Activated naive CD8-positive, alpha-beta T cell treated with anti-CD3 and anti-CD28 coated beads for 36 hours (primary cell): ENCODE measurements around the gene FFAR3. TPM values are rescaled to one million over a fixed set of nuclear protein-coding genes. Genes with fewer than 3 reads are reported as not detected.

ENCODE experiments used
- DNase-seq: peaks from one replicate; pipeline ENCODE4 v3.0.0; 2021
- H3K27ac Mint-ChIP-seq: one replicate; pipeline ENCODE4 v1.8.0; 2022; ENCODE audit warnings: mild to moderate bottlenecking, moderate library complexity, mixed read lengths
- H3K27me3 Mint-ChIP-seq: one replicate; pipeline ENCODE4 v1.8.0; 2022; ENCODE audit warnings: mild to moderate bottlenecking, mixed read lengths
- H3K36me3 Mint-ChIP-seq: one replicate; pipeline ENCODE4 v1.8.0; 2021; ENCODE audit warnings: mild to moderate bottlenecking, mixed read lengths
- H3K4me1 Mint-ChIP-seq: one replicate; pipeline ENCODE4 v1.8.0; 2021; ENCODE audit warnings: mixed read lengths
- H3K4me3 Mint-ChIP-seq: one replicate; pipeline ENCODE4 v1.8.0; 2022; ENCODE audit warnings: mild to moderate bottlenecking, moderate library complexity, mixed read lengths
- H3K9me3 Mint-ChIP-seq: one replicate; pipeline ENCODE4 v1.8.0; 2022; ENCODE audit warnings: mixed read lengths
- total RNA-seq, 2 experiments: library from RNA; stranded (reverse); gene quantifications; one replicate each; pipeline ENCODE4 v1.2.3, GENCODE V29; 2021

The FFAR3 gene
- total RNA-seq, 2 experiments from 2014 or later: 1.2 to 1.3 TPM

- no peak overlapping the region for H3K4me3 Mint-ChIP-seq
These were observed 50.9 kb downstream of the FFAR3 start for GRCh38 chr19:35409191-35409590.

More at GRCh38 chr19:35409191-35409590, 50.9 kb downstream of the FFAR3 start:
- H3K27me3 Mint-ChIP-seq: peaks cover 13% of the 10 kb centered on the region
- H3K36me3 Mint-ChIP-seq: no peaks in the 10 kb centered on the region
- no peaks in the 10 kb centered on the region for H3K9me3 Mint-ChIP-seq
- no peak for DNase-seq
- H3K4me1 Mint-ChIP-seq: peaks cover 3% of the 10 kb centered on the region
- no peak overlapping the region for H3K27ac Mint-ChIP-seq

Other genes with a start within 250 kb of the FFAR3 start
- gene FXYD3, start 242.6 kb upstream of the FFAR3 start, total RNA-seq: not detected
- not detected for gene LGI4, start 223.4 kb upstream of the FFAR3 start, total RNA-seq
- 1 to 10 TPM; 1.1 TPM for gene FXYD1, start 219.6 kb upstream of the FFAR3 start, total RNA-seq
- under 1 TPM; 0.54 to 0.62 TPM for gene FXYD7, start 215.2 kb upstream of the FFAR3 start, total RNA-seq
- 100 to 1,000 TPM; 272 to 275 TPM for gene FXYD5, start 203.7 kb upstream of the FFAR3 start, total RNA-seq
- gene FAM187B, start 129.7 kb upstream of the FFAR3 start, total RNA-seq: not detected
- gene LSR, start 109.5 kb upstream of the FFAR3 start, total RNA-seq: 10 to 100 TPM; 40.6 to 43.9 TPM
- 100 to 1,000 TPM; 105 to 109 TPM for gene USF2, start 89.5 kb upstream of the FFAR3 start, total RNA-seq
- under 1 TPM; 0.32 to 0.37 TPM for gene HAMP, start 75.9 kb upstream of the FFAR3 start, total RNA-seq
- gene MAG, start 66.3 kb upstream of the FFAR3 start, total RNA-seq: under 1 TPM; 0.20 to 0.29 TPM
- gene CD22, start 29.3 kb upstream of the FFAR3 start, total RNA-seq: 1 to 10 TPM; 3.0 to 3.2 TPM
- under 1 TPM in 1 of 2 experiments, not detected in 1; 0.08 TPM for gene FFAR1, start 10.6 kb upstream of the FFAR3 start, total RNA-seq
- gene GPR42, start 12.6 kb downstream of the FFAR3 start, total RNA-seq: under 1 TPM in 1 of 2 experiments, not detected in 1; 0.16 TPM
- not detected for gene FFAR2, start 89.8 kb downstream of the FFAR3 start, total RNA-seq
- not detected for gene KRTDAP, start 132.0 kb downstream of the FFAR3 start, total RNA-seq
- gene DMKN, start 155.2 kb downstream of the FFAR3 start, total RNA-seq: 1 to 10 TPM; 1.4 to 1.5 TPM
- not detected for gene SBSN, start 169.9 kb downstream of the FFAR3 start, total RNA-seq
- not detected for gene GAPDHS, start 175.0 kb downstream of the FFAR3 start, total RNA-seq
- 10 to 100 TPM; 74.4 to 81.6 TPM for gene TMEM147, start 187.2 kb downstream of the FFAR3 start, total RNA-seq
- gene ATP4A, start 205.2 kb downstream of the FFAR3 start, total RNA-seq: not detected
- not detected for gene PMIS2, start 227.7 kb downstream of the FFAR3 start, total RNA-seq